Activated CD8-positive, alpha-beta memory T cell treated with anti-CD3 and anti-CD28 coated beads, Interleukin-2, amount 50 U/mL, for 24 hours (primary cell): Measurements from ENCODE around the gene PRR13.
A peak's percentile ranks its signal among the peaks of the same experiment; 100 is the strongest.
"Not testable (repeated sequence)": the region's sequence is repeated elsewhere in the genome, so short reads cannot be mapped to it uniquely, and the experiment has no call there.

Experiments used
- DNase-seq: peaks from one replicate; pipeline ENCODE4 v3.0.0-alpha.2; 2020; ENCODE audit errors: extremely low read depth

PRR13 gene

GRCh38 chr12:53441040-53441833 lies at the start of gene PRR13:
PRR13 (plus strand) TSS chr12:53441734; CDS start chr12:53442715, 981 bp downstream.
- DNase-seq, result peak; percentile 98

GRCh38 chr12:53399896-53400295 lies 41.6 kb upstream of the PRR13 start:
- no peak for DNase-seq

DNA sequence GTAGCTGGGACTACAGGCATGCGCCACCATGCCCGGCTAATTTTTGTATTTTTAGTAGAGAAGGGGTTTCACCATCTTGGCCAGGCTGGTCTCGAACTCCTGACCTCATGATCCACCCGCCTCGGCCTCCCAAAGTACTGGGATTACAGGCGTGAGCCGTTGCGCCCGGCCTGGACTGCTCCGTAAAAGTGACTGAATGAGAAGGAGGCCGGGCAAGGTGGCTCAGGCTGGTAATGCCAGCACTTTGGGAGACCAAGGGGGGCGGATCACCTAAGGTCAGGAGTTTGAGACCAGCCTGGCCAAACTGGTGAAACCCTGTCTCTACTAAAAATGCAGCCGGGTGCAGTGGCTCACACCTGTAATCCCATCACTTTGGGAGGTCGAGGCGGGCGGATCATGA lies 39.2 kb upstream of the PRR13 start:
- DNase-seq, result not testable (repeated sequence)

GRCh38 chr12:53402871-53403270 lies 38.7 kb upstream of the PRR13 start:
- no peak for DNase-seq

DNA sequence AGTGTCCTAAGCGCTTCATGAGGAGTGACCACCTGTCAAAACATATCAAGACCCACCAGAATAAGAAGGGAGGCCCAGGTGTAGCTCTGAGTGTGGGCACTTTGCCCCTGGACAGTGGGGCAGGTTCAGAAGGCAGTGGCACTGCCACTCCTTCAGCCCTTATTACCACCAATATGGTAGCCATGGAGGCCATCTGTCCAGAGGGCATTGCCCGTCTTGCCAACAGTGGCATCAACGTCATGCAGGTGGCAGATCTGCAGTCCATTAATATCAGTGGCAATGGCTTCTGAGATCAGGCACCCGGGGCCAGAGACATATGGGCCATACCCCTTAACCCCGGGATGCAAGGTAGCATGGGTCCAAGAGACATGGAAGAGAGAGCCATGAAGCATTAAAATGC lies 30.6 kb upstream of the PRR13 start:
- no peak for DNase-seq

DNA sequence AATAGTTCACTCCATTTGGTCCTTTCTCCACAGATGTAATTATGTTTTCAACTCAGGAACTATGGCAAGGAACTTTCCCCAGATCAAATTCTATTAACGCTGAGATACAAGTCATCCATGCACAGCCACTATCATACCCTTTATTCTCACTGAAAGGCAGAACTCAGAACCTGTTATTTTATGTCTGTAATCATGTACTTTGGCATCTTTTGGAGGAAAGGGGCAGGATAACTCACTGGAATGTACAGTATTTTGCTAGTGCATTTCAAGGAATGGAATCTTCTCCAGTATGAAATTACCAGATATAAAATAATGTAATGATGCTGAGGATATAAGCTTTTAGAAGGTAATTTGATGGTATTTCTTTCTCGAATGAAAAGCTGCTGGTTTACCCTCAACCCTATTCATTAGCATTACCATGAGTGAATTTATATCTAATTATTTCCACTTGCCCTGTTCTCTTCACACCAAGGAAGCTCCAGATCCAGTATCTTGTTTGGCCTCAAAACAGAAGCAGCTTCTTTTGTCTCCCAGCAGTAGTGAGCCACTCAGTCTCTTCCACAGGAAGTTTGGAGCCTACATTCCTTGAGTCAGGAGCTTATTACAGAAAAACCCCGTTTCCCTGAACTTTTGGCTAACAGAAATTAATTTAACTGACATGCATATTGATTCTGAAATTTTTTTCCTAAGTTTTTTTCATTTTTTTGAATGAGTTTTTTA lies 27.9 kb upstream of the PRR13 start:
- no peak for DNase-seq

GRCh38 chr12:53414756-53415417 lies 26.6 kb upstream of the PRR13 start:
- no peak for DNase-seq

DNA sequence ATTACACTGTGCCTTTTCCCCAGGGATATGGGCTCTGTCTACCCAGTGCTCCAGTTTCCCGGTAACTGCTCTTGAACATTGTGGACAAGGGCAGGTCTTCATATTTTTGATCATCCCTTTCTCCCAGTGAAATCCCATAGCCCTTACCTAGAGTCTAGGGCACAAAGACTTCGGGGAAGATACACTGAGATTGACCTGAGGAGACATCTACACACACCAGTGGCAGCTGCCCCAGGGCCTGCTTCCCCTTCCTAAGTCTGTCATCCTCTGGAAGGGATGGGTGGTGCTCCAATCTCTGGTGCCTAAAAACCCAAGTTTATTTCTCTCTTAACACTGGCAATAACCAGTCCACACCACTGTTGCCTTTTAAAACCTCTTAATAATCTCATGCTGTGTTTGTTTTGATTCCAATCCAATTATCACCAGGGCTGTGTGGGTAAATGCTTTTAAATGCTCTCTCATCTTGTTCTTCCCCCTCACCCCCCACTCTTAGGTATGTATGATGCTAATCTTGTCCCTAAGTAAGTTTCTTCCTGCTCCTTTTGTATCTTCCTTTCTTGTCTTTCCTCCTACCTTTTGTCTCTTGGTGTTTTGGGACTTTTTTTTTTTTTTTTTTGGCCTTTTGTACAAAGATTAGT lies 25.7 kb upstream of the PRR13 start:
- not testable (repeated sequence) for DNase-seq

DNA sequence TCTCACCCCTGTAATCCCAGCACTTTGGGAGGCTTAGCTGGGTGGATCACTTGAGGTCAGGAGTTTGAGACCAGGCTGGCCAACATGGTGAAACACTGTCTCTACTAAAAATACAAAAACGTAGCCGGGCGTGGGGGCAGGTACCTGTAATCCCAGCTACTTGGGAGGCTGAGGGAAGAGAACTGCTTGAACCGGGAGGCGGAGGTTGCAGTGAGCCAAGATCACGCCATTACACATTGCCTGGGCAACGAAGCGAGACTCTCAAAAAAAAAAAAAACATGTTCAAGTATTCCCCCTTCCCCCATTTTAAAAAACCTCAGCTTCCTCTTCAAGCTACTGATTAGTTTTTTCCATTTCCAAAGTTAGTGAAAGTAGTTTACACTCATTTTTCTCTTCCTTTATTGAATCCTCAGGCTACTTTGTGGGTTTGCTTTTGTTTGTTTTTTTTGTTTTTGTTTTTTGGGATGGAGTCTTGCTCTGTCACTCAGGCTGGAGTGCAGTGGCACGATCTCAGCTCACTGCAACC lies 24.2 kb upstream of the PRR13 start:
- not testable (repeated sequence) for DNase-seq

DNA sequence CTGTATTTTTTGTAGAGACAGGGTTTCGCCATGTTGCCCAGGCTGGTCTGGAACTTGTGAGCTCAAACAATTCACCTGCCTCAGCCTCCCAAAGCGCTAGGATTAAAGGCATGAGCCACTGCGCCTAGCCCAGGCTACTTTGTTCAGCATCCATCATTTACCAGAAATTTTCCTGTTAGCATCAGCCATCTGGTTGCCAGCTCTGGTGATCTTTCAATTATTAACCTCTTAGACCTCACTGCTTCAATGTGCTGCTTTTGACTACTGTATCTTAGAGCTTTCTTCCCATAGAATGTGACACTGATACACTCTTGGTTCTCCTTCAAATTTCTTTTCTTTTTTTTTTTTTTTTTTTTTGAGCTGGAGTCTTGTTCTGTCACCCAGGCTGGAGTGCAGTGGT lies 23.3 kb upstream of the PRR13 start:
- no peak for DNase-seq

- no peak for DNase-seq
These were observed 21.8 kb upstream of the PRR13 start for GRCh38 chr12:53419756-53420155.

DNA sequence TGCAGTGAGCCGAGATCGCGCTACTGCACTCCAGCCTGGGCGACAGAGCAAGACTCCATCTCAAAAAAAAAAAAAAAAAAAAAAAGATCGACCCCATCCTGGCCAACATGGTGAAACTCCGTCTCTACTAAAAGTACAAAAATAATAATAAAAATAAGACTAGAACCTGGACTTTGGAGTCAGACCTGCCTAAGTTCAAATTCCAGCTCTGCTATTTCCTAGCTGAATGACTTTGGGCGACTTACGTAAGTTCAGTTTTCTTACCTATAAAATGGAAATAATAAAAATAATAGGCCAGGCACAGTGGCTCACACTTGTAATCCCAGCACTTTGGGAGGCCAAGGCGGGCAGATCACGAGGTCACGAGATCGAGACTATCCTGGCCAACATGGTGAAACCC lies 19.3 kb upstream of the PRR13 start:
- DNase-seq, result not testable (repeated sequence)

- DNase-seq, result no peak
These were observed 17.9 kb upstream of the PRR13 start, which contains the start of gene AMHR2 for GRCh38 chr12:53423597-53423996. AMHR2 (plus strand) TSS chr12:53423855; CDS start chr12:53423935, 80 bp downstream.

DNA sequence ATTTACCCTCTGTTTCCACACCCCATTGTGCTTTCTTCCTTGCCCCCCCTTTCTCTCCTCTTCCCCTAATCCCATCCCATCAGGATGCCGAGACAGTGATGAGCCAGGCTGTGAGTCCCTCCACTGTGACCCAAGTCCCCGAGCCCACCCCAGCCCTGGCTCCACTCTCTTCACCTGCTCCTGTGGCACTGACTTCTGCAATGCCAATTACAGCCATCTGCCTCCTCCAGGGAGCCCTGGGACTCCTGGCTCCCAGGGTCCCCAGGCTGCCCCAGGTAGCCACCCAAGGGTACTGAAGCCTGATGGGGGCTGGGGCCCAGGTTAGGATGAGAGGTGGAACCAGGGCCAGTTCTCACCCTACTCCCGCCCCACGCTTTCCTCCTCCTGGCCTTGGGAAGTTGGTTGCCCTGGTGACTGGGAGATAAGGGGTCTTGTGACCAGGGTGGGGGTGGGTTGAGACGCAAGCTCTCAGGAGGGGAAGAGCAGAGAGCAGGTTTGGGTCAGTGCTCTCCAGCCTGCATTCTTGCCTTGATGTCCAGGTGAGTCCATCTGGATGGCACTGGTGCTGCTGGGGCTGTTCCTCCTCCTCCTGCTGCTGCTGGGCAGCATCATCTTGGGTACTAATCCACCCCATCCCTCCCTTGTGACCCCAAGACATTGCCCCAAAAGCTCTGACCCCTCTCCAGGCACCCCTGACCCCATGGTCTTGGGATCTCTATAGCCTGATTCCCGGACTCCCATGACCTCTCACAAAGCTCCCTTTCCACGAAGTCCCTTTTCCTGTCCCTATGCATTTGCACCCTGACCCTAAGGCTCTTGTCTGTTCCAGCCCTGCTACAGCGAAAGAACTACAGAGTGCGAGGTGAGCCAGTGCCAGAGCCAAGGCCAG lies 16.7 kb upstream of the PRR13 start:
- no peak for DNase-seq

GRCh38 chr12:53425515-53426150 lies 15.9 kb upstream of the PRR13 start:
- no peak for DNase-seq

DNA sequence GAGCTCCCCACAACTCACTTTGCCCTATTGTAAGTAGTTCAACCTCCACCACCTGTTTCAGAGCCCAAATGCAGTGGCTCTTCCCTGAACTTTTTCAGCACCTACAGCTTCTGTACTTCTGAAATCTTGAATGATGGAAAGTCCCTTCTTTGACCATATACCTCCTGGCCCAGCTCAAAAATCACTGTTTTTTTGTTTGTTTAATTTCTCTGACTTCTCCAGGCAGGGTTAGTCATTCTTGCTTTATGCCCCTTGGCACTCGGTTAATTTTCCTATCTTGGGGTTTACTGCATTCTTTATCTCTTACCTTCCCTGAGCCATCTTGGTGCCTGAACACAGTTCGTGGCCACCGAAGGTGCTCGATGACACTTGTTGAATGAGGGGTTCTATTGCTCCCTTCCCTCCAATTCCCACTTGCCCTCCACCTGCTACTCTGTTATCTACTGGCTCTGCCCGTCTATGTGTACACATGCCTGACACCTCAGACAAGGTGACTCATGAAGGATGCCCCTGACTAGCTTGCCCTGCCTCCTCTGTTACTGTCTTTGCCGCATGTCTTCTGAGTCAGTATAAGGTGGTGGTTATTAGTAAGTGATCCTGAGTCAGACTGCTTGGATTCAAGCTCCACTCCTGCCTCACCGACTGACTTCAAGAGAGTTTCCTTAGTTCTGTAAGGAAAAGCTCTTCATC lies 13.5 kb upstream of the PRR13 start:
- DNase-seq, result peak; percentile 8

DNA sequence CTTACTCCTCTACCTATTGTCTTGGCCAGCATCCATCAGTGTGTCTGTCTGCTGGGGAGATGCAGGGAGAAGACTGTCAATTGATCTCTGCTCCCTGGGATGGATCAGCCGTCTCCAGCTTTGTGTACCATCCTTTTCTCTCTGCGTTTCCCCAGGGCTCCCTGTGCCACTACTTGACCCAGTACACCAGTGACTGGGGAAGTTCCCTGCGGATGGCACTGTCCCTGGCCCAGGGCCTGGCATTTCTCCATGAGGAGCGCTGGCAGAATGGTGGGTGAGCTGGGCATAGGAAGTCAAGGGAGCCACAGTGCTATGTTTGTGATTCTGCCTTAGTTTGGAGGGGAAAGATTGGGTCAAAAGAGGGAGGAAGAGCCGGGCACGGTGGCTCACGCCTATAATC lies 12.8 kb upstream of the PRR13 start:
- DNase-seq, result no peak

DNA sequence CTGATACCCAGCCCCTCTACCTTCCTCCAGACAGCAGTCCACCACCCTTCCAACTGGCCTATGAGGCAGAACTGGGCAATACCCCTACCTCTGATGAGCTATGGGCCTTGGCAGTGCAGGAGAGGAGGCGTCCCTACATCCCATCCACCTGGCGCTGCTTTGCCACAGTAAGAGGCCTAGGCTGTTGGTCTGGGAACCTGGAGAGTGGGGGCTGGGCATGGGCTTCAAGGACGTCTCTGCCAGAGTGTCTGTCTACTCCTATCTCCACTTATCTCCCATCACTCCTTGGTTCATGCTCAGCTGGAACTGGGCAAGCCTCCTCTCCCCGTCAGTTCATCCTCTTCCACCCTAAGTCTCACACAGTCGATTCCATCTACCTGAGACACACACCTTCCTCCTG lies 11.4 kb upstream of the PRR13 start:
- no peak for DNase-seq

GRCh38 chr12:53431187-53431586 lies 10.3 kb upstream of the PRR13 start:
- no peak for DNase-seq

GRCh38 chr12:53435326-53435725 lies 6.2 kb upstream of the PRR13 start:
- not testable (repeated sequence) for DNase-seq
